Measurements from ENCODE around the gene ARX.

DNA sequence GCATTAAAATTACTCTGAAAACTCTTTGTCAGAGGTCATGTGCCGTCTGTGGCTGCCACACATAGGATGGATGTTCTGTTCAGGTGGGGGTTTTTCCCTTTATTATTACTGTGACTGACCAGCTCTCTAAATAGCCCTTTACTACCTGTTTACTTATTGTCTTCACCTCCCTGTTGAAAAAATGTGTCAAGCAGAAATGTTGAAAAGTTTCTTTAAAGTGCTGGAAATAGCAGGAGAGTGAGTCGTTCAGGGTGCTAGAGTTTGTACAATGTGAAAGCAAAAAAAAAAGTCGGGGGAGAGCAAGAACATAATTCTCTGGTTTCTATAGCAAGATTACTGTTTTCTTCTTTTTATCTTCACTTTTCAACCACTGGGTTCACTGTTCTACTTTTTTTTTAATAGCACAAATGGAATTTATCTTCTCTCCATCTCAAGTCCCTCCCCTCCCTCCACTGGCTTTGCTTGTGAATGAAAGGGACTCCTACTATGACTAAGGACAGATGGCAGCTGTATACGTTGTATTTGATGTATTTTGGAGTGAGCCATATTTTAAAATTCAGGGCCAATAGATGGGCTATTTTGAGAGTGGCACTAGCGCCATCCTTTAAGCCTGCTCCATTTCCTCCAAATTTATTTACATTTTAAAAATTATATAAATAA lies 33.3 kb downstream of the ARX start:
- TF ChIP-seq, protein P1, sequence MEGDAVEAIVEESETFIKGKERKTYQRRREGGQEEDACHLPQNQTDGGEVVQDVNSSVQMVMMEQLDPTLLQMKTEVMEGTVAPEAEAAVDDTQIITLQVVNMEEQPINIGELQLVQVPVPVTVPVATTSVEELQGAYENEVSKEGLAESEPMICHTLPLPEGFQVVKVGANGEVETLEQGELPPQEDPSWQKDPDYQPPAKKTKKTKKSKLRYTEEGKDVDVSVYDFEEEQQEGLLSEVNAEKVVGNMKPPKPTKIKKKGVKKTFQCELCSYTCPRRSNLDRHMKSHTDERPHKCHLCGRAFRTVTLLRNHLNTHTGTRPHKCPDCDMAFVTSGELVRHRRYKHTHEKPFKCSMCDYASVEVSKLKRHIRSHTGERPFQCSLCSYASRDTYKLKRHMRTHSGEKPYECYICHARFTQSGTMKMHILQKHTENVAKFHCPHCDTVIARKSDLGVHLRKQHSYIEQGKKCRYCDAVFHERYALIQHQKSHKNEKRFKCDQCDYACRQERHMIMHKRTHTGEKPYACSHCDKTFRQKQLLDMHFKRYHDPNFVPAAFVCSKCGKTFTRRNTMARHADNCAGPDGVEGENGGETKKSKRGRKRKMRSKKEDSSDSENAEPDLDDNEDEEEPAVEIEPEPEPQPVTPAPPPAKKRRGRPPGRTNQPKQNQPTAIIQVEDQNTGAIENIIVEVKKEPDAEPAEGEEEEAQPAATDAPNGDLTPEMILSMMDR (IDR thresholded peaks at IDR 0.05) = no peak
- TF ChIP-seq EP300 (IDR thresholded peaks at IDR 0.05) (no peak), POLR2A (IDR thresholded peaks at IDR 0.05) (no peak)

Data from ovary (tissue), 3 donors.